Hepatocyte (in vitro differentiated cells): Measurements from ENCODE around the gene TNFRSF1A.

ENCODE experiments used
- EZH2 ChIP-seq: fragments of 200-600 bp; sonication (generic); IDR thresholded peaks from 2 replicates; pipeline ENCODE4 v1.6.1; 2016; ENCODE audit warnings: antibody characterized with exemption, mild to moderate bottlenecking, borderline replicate concordance
- EZH2phosphoT487 ChIP-seq: fragments of 200-600 bp; sonication (generic); IDR thresholded peaks from one replicate; pipeline ENCODE4 v1.6.1; 2018; ENCODE audit warnings: antibody characterized with exemption, mild to moderate bottlenecking, low read depth, moderate library complexity; ENCODE audit not compliant: unreplicated experiment, severe bottlenecking
- TF ChIP-seq, protein P1 (sequence below): fragments of 200-600 bp; sonication (generic); IDR thresholded peaks from 2 replicates; pipeline ENCODE4 v1.5.1; 2016; ENCODE audit warnings: antibody characterized with exemption, mild to moderate bottlenecking; ENCODE audit not compliant: poor library complexity

DNA sequence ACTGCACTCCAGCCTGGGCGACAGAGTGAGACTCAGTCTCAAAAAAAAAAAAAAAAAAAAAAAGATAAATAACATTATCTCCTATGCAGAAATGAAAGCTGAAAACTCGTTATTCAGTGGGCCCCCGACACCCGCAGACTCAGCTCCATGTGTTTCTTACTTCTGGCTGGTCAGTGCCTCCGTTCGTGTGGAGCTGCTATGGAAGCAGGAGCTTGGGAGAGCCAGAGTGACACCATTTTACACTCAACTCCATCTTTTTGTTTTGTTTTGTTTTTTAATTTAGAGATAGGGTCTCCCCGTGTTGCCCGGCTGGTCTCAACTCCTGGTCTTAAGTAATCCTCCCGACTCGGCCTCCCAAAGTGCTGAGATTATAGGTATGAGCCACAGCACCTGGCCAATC lies 44.7 kb downstream of the TNFRSF1A start:
- TF ChIP-seq, protein P1, sequence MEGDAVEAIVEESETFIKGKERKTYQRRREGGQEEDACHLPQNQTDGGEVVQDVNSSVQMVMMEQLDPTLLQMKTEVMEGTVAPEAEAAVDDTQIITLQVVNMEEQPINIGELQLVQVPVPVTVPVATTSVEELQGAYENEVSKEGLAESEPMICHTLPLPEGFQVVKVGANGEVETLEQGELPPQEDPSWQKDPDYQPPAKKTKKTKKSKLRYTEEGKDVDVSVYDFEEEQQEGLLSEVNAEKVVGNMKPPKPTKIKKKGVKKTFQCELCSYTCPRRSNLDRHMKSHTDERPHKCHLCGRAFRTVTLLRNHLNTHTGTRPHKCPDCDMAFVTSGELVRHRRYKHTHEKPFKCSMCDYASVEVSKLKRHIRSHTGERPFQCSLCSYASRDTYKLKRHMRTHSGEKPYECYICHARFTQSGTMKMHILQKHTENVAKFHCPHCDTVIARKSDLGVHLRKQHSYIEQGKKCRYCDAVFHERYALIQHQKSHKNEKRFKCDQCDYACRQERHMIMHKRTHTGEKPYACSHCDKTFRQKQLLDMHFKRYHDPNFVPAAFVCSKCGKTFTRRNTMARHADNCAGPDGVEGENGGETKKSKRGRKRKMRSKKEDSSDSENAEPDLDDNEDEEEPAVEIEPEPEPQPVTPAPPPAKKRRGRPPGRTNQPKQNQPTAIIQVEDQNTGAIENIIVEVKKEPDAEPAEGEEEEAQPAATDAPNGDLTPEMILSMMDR, result no peak
- no peak for TF ChIP-seq EZH2phosphoT487
- no peak for TF ChIP-seq EZH2
